Neural progenitor cell (in vitro differentiated cells): Measurements from ENCODE around the gene KIF2C. TPM values are rescaled to one million over a fixed set of nuclear protein-coding genes. Genes with fewer than 3 reads are reported as not detected.
A peak's percentile ranks its signal among the peaks of the same experiment; 100 is the strongest.

Experiments used
- DNase-seq: peaks from one replicate; pipeline ENCODE4 v3.0.0-alpha.2; 2016; ENCODE audit warnings: low spot score
- H2AFZ ChIP-seq: fragments of 200-600 bp; sonication (generic); replicated peaks from 2 replicates; pipeline ENCODE4 v1.6.1; 2016; ENCODE audit warnings: antibody characterized with exemption
- H3F3A ChIP-seq: fragments of 200-600 bp; sonication (generic); 2 replicates; pipeline ENCODE4 v1.6.1; 2016; ENCODE audit warnings: antibody characterized with exemption, low read depth
- H3K27ac ChIP-seq: fragments of 200-600 bp; sonication (generic); 2 replicates; pipeline ENCODE4 v1.5.1; 2016; ENCODE audit warnings: mild to moderate bottlenecking
- H3K27me3 ChIP-seq: fragments of 200-600 bp; sonication (generic); 2 replicates; pipeline ENCODE4 v1.6.1; 2016; ENCODE audit warnings: mild to moderate bottlenecking, moderate library complexity
- H3K36me3 ChIP-seq: fragments of 200-600 bp; sonication (generic); 2 replicates; pipeline ENCODE4 v1.5.1; 2016
- H3K4me1 ChIP-seq: fragments of 200-600 bp; sonication (generic); 2 replicates; pipeline ENCODE4 v1.6.1; 2016; ENCODE audit warnings: mixed run types
- H3K4me2 ChIP-seq: fragments of 200-600 bp; sonication (generic); 2 replicates; pipeline ENCODE4 v1.6.1; 2016
- H3K4me3 ChIP-seq: fragments of 200-600 bp; sonication (generic); 2 replicates; pipeline ENCODE4 v1.5.1; 2016
- H3K79me2 ChIP-seq: fragments of 200-600 bp; sonication (generic); 2 replicates; pipeline ENCODE4 v1.6.1; 2016; ENCODE audit warnings: low read depth
- H3K9ac ChIP-seq: fragments of 200-600 bp; sonication (generic); 2 replicates; pipeline ENCODE4 v1.6.1; 2016
- H3K9me3 ChIP-seq: fragments of 200-600 bp; sonication (generic); 2 replicates; pipeline ENCODE4 v1.5.1; 2016; ENCODE audit warnings: low read depth
- H4K20me1 ChIP-seq: fragments of 200-600 bp; sonication (generic); 2 replicates; pipeline ENCODE4 v1.6.1; 2016; ENCODE audit warnings: low read depth
- H3K27ac Mint-ChIP-seq: 3 replicates; pipeline ENCODE4 v1.8.0; 2021; ENCODE audit warnings: mixed read lengths
- H3K27me3 Mint-ChIP-seq: 2 replicates; pipeline ENCODE4 v1.8.0; 2022; ENCODE audit warnings: low read depth, mild to moderate bottlenecking, inconsistent platforms, moderate library complexity, mixed read lengths; ENCODE audit not compliant: insufficient read depth
- H3K36me3 Mint-ChIP-seq: 3 replicates; pipeline ENCODE4 v1.8.0; 2021; ENCODE audit warnings: mixed read lengths
- H3K4me1 Mint-ChIP-seq: 3 replicates; pipeline ENCODE4 v1.8.0; 2021; ENCODE audit warnings: mixed read lengths
- H3K4me3 Mint-ChIP-seq: 3 replicates; pipeline ENCODE4 v1.8.0; 2021; ENCODE audit warnings: mild to moderate bottlenecking, moderate library complexity, mixed read lengths
- H3K9me3 Mint-ChIP-seq: 3 replicates; pipeline ENCODE4 v1.8.0; 2020; ENCODE audit warnings: mixed read lengths
- CTCF ChIP-seq: fragments of 200-600 bp; sonication (generic); IDR thresholded peaks from 2 replicates; pipeline ENCODE4 v1.5.1; 2017; ENCODE audit warnings: antibody characterized with exemption, mild to moderate bottlenecking
- EZH2 ChIP-seq: fragments of 200-600 bp; sonication (generic); IDR thresholded peaks from 2 replicates; pipeline ENCODE4 v1.6.1; 2017; ENCODE audit warnings: antibody characterized with exemption, mild to moderate bottlenecking, moderate library complexity
- EZH2phosphoT487 ChIP-seq: fragments of 200-600 bp; sonication (generic); IDR thresholded peaks from 2 replicates; pipeline ENCODE4 v1.6.1; 2017; ENCODE audit warnings: antibody characterized with exemption
- total RNA-seq: library from RNA; depleted of rRNA; stranded (reverse); fragments of >200 nt; gene quantifications from 2 replicates; pipeline ENCODE4 v1.2.3, GENCODE V29; 2015; ENCODE audit warnings: low replicate concordance

KIF2C gene
- total RNA-seq, 1 donor from 2014 or later, result 133 TPM

DNA sequence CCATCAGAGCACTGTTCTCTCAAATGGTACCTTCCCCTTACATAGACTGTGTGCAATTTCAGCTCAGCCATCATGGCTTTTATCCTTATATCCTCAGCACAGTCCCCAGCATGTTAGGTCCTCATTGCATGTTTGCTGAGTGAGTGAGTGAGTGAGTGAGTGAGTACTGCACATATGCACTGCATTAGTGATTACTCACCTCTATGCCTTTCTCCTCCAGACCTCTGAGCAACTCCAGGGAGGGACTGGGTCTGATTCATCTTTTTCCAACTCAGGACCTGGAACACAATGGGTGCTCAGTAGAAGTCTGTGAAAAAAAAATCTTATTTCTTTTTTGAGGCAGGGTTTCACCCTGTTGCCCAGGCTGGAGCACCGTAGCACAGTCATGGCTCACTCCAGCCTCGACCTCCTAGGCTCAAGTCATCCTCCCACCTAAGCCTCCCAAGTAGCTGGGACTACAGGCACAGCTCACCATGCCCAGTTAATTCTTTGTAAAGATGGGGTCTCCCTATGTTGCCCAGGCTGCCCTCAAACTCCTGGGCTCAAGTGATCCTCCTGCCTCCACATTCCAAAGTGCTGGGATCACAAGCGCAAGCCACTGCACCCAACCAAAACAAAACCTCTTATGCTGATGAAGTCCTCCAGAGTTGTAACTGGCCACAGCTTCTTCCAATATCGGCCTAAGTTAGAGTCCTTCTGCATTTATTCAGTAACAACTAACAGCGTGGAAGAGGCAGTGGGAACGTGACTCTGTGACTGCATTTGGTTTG lies 32.3 kb upstream of the KIF2C start:
- H3K4me1 Mint-ChIP-seq, result no peaks in the 10 kb centered on the region
- H3K27me3 Mint-ChIP-seq, result peaks cover 10% of the 10 kb centered on the region
- no peaks in the 10 kb centered on the region for H3K79me2 ChIP-seq
- H3K9me3 ChIP-seq, result no peaks in the 10 kb centered on the region
- H3K27ac ChIP-seq, result no peak overlapping the region
- H2AFZ ChIP-seq, result no peak overlapping the region
- TF ChIP-seq CTCF, result no peak
- TF ChIP-seq EZH2, result no peak
- no peak for TF ChIP-seq EZH2phosphoT487
- H3K4me3 Mint-ChIP-seq, result no peak overlapping the region
- no peaks in the 10 kb centered on the region for H3K4me1 ChIP-seq
- DNase-seq, result no peak
- peaks cover 4% of the 10 kb centered on the region for H3K36me3 Mint-ChIP-seq
- H3K4me3 ChIP-seq, result no peak overlapping the region
- H3K36me3 ChIP-seq, result no peaks in the 10 kb centered on the region
- no peaks in the 10 kb centered on the region for H4K20me1 ChIP-seq
- no peak overlapping the region for H3K4me2 ChIP-seq
- H3K9ac ChIP-seq, result no peak overlapping the region
- H3F3A ChIP-seq, result no peaks in the 10 kb centered on the region
- H3K27ac Mint-ChIP-seq, result no peak overlapping the region
- H3K27me3 ChIP-seq, result no peaks in the 10 kb centered on the region
- H3K9me3 Mint-ChIP-seq, result peaks cover 10% of the 10 kb centered on the region

DNA sequence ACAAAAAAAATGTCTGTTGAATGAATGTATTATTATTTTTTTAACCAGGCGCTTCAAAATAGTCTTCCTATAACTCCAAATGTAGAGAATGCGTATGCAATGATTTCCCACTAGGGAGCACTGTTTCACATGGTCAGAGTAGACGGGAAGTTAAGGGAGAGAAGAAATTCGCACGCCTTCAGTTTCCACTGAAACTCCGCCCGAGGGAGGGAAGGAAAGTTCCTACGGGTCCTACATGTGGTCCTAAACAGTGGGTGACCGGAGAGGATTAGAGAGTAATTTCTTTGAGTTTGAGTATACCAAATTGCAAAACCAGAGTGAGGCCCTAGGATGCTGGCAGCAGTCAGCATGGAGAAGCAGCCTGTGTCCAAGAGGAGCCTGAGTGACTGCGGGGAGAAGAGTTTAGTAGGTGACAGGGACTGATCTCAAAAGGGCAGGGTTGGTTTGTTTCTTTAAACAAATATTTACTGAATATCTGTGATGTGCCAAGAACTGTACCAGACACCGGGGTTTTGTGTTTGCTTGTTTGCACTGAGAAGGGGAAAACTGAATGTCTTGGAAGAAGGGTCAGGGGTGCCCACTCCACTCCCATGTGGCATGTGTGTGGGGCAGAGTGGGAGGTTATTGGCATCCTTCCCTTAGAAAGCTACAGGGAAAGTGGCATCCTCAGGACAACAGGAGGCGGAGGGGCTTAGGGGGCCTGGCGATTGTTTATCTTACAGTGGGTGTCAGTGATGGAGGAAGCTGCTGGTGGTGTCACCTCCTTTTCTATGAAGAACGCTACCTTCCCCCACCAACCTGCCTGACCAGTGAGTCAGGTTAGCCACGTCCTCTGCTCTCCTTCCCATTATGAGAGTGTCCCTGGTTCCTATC lies 31.4 kb upstream of the KIF2C start:
- DNase-seq, result peak; percentile 48
- peaks cover 4% of the 10 kb centered on the region for H3K36me3 Mint-ChIP-seq

DNA sequence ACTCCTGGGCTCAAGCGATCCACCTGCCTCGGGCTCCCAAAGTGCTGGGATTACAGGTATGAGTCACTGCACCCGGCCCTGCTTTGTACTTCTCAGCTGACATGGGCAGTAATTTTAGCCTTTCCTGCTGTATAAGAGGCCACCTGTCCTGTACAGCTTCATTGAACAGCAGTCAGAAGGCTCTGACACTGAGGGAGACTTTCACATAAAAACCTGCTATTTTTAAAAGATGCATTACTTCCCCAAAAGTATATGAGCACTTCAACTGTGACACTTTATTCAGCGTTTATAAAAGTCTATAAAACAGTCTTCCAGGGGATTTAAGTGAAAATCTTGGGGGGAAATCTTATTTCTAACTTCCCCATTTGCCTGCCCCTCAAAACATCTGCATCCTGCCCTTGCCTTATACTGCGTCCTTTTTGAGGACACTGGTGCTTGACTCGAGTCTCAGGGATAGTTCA lies 26.3 kb upstream of the KIF2C start:
- H3K27ac Mint-ChIP-seq, result no peak overlapping the region
- peaks cover 3% of the 10 kb centered on the region for H3K4me1 Mint-ChIP-seq

More for the DNA sequence above, 31.4 kb upstream of the KIF2C start:
- no peaks in the 10 kb centered on the region for H3K4me1 Mint-ChIP-seq
- no peaks in the 10 kb centered on the region for H3K79me2 ChIP-seq
- H3K27ac ChIP-seq, result no peak overlapping the region
- H3K36me3 ChIP-seq, result no peaks in the 10 kb centered on the region
- no peak overlapping the region for H3K4me2 ChIP-seq
- H3K27me3 ChIP-seq, result no peaks in the 10 kb centered on the region
- H3F3A ChIP-seq, result no peaks in the 10 kb centered on the region
- peaks cover 10% of the 10 kb centered on the region for H3K27me3 Mint-ChIP-seq
- no peak overlapping the region for H3K4me3 Mint-ChIP-seq
- H3K9ac ChIP-seq, result no peak overlapping the region
- TF ChIP-seq CTCF (peak; percentile 64), EZH2phosphoT487 (no peak), EZH2 (no peak)
- H3K4me1 ChIP-seq, result no peaks in the 10 kb centered on the region
- H3K4me3 ChIP-seq, result no peak overlapping the region
- H3K27ac Mint-ChIP-seq, result no peak overlapping the region
- H3K9me3 ChIP-seq, result no peaks in the 10 kb centered on the region
- H4K20me1 ChIP-seq, result no peaks in the 10 kb centered on the region
- H3K9me3 Mint-ChIP-seq, result peaks cover 10% of the 10 kb centered on the region
- peak overlapping the region; percentile 66 for H2AFZ ChIP-seq

More for the DNA sequence above, 26.3 kb upstream of the KIF2C start:
- no peaks in the 10 kb centered on the region for H3K27me3 ChIP-seq
- no peaks in the 10 kb centered on the region for H3K79me2 ChIP-seq
- Mint-ChIP-seq H3K4me3 (no peak overlapping the region), H3K9me3 (peaks cover 10% of the 10 kb centered on the region), H3K36me3 (peaks cover 2% of the 10 kb centered on the region), H3K27me3 (peaks cover 5% of the 10 kb centered on the region)
- TF ChIP-seq EZH2, result no peak
- TF ChIP-seq EZH2phosphoT487, result no peak
- no peak for TF ChIP-seq CTCF
- no peaks in the 10 kb centered on the region for H4K20me1 ChIP-seq
- H3K9ac ChIP-seq, result peak overlapping the region; percentile 20
- no peaks in the 10 kb centered on the region for H3K36me3 ChIP-seq
- H3F3A ChIP-seq, result no peaks in the 10 kb centered on the region
- no peak overlapping the region for H3K4me3 ChIP-seq
- no peak overlapping the region for H2AFZ ChIP-seq
- no peak overlapping the region for H3K4me2 ChIP-seq
- no peaks in the 10 kb centered on the region for H3K4me1 ChIP-seq
- no peak for DNase-seq
- H3K27ac ChIP-seq, result no peak overlapping the region
- no peaks in the 10 kb centered on the region for H3K9me3 ChIP-seq
